HG03442 (cell line): ENCODE data around the gene XXYLT1.

Experiments used
- ATAC-seq: cut with Tn5 transposase; IDR thresholded peaks from one replicate; pipeline ENCODE4 v1.9.1; 2021; ENCODE audit warnings: mild to moderate bottlenecking, moderate library complexity; ENCODE audit not compliant: unreplicated experiment

XXYLT1 gene

DNA sequence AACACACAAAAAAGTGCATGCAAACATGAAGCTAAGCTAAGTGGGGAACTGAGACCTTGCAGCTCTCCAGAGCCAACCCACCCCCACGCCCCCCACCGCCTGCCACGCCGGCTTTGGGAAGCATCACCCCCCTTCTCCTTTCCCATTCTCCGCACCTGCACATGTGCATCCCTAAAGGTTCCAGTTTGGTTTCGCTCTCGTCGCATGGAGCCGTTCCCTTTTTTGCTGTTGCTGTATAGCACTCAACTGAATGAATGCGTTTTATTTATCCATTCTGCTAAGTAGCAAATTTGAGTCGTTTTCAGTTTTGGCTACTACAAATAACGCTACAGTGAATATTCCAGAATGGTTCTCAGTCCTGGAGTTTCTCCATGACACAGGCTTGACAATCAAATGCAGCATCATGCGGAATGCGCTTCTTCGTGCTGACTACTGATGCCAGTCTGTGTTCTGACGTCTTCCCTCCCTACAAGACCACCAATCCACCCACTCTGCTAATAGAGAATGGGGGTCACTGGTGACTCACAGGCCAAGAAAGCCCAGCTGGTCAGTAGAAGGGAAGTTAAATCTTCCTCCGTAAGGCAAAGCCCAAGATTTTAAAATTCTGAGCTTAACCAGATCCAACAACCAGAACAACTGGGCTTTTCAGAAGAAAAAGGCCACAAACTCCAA is 115.3 kb downstream of the XXYLT1 start:
- ATAC-seq, result no peak

DNA sequence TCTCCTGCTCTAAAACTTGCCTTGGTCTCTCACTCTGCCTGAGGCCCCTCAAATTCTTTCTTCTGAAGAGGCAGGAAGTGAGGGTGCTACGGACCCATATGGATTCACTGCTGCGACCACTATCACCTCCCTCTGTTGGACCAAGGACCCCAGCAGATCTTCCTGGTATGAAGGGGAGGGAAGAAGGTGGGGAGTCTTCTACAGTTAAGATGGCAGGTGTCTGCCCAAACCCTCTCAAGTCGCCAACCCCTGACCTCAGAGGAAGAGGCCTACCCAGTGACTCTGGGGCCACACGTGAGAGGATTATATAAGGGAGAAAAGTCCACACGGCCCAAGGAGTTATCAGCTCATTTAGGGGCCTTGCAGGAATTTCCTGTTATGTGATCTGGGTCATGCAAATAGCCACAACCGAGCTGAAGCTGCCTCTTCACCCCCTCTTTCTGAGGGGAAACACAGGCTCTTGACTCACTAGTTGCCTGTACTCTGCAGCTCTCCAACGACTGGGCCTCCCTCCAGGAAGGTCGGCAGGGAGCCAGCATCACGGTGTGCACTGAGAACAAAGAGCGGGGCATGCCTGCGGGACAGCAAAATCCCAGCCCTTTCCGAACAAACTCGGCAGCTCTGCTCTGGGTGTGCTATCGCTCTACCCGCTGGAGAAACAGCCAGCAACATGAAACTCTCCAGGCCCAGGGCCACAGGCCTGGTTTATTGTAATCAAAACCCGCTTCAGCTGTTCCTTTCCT is 116.0 kb downstream of the XXYLT1 start:
- ATAC-seq, result peak; percentile 57

DNA sequence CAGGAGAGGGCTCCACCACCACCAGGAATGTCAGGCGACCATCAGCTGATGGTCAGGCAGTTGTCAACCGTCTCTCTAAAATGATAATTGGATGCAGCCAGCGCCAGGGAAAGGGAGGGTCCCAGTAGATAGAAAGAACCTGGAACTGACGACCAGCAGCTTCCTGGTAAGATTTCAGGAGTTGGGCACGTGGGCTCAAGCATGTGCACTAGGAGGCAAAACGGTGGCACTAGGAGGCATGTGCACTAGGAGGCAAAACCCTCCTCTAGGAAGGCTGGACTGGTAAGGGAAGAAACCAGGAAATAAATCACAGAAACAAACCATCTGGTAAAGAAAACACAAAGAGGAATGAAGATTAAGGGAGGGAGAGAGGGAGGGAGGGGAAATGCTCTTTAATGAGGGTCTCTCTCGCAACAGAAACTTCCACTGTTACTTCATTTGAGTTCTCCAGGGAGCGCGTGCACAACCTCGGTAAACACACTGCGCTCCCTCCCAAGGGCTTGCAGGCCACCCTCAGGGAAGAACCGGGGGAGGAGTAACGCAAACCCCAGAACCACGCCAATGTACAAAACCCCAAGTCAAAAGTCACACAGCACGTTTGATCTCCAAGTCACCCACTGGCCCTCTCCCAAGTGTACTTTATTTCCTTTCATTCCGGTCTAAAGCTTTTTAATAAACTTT is 116.7 kb downstream of the XXYLT1 start:
- ATAC-seq, result no peak

DNA sequence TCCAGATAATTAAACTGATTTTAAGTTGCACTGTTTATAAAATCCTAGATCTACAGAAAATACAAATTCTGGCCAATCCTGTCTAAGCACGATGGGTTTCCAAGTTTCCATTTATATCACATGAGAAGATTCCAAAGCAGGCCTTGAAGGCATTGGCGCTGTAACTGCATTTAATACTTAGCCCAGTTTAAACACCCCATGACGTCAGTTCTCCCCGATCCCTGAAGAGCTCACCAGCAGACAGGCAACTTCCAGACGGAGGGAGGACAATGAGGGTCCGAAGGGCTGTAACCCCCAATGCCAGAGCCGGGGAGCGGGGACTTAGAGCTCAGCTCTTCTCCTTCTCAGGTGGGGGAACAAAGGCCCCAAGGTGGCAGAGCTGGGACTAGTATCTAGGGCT is 117.3 kb downstream of the XXYLT1 start:
- no peak for ATAC-seq

DNA sequence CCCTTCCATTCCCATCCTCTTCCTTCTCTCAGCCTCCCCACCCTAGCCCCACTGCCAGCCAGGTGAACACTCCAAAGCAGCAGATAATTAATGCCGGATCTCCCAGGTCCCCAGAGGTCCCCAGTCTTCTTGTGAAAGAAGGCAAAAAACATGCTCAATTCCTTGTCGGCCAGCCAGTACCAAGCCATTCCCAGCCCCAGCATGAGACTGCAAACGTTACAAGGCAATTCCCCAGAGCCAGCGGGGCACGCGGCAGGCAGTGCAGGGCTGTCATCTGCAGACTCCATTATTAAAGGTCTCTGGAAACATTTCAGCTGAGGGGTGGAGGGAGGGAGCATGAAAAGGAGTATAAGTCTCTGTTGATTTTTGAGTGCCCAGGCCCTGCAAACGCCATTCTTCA is 117.8 kb downstream of the XXYLT1 start:
- no peak for ATAC-seq

DNA sequence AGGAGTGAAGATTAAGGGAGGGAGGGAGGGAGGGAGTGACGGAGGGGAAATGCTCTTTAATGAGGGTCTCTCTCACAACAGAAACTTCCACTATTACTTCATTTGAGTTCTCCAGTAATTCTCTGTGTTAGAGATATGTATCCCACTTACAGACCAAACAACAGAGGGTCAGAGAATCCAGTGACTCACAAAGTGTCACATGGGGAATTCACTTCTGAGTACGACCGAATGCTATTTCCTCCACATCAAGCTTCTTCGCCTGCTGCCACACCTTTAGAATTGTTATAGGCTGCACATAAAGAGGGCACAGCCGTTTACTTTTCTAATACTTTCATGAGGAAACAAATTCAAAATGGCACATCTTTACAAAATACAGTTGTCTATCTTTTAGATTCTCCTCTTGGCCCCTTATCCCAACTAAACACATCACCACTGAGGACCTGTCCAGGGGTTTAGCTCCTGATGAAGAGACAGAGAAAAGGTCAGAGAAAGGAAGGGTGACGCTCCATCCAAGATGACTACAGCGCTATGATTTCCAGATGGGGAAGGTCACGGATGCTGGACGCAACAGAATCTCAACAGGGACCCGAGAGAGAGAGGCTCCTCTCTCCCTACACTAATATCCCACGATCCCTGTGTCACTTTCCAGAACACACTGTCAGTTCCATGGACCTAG is 119.0 kb downstream of the XXYLT1 start:
- no peak for ATAC-seq

DNA sequence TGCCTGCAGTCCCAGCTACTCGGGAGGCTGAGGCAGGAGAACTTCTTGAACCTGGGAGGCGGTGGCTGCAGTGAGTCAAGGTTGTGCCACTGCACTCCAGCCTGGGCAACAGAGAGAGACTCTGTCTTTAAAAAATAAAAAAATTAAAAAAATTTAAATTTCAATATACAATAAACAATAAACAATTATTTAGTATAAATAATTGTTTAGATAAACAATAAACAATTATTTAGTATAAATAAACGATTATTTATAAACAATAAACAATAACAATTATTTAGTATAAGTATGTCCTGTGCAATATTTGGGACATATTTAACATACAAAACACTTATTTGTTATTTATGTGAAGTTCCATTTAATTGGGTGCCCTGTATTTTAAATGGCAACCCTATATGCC is 119.6 kb downstream of the XXYLT1 start:
- no peak for ATAC-seq

DNA sequence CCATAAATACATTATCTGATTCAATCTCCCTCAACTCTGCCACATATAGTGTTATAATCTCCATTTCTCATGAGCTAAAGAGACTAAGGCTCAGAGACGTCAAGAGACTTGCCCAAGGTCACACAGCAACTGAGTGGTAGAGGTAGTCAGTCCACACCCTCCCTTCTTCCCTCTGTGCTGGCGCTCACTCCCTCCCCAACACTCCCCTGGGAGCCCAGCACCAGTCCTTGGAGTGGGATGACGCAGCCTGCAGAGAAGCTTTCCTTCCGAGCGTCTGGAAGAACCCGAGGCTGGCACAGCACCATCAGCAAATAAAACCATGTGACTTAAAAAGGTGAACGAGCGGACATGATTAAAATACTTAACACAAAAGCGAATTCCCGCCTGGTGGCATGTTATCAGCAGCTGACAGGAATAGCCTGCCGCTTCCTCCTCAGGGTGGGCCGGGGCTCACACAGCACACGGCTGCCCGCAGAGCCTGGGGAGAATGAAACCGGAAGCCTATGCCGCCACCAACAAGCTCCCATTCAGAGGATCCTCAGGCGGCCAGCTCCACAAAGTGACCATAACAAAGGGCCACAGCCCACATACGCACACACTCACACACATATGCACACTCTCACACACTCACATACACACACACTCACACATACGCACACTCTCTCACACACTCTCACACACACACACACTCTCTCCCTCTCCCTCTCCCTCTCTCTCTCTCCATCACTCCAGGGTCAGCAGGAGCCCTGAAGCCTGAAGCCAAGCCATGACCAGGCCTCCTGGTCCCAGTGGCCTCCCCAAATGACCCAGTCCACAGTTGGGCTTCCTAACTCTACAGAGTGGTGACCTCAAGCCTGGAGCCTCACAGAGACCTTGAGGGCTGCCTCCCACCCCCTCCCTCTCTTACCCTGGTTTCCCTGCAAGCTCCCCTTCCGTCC is 120.5 kb downstream of the XXYLT1 start:
- ATAC-seq, result no peak

DNA sequence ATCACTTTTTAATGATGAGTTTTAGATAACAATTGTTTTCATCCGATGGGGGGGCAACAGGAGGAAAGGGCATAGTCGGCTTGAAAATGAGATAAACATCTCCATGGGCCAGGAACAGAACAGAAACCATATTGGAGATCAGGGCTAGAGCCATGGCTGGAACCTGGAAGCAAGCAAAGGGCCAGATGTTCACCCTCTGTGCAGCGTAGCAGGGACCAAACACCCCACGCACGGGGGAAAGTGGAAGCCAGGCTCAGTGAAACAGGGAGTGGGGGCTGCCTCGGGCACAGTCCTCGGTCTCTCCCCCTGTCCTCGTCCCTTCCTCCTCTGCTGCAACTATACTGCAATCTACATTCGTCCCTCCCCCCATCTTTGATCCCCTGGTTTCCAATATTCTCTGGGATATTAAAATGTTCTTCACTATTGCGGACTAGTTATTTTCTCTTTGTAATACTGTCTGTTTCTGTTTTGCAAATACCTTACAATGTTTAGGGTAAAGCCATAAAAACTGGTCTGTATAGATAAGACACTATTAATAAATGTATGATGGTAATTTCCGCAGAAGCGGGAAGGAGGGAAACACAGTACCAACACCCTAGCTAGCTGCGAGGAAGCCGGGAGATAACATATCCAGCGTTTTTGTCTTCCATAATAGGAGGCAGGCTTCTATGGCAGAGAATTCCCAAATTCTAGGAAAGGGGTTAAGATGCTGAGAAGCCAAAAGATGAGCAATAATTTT is 121.5 kb downstream of the XXYLT1 start:
- ATAC-seq, result no peak

DNA sequence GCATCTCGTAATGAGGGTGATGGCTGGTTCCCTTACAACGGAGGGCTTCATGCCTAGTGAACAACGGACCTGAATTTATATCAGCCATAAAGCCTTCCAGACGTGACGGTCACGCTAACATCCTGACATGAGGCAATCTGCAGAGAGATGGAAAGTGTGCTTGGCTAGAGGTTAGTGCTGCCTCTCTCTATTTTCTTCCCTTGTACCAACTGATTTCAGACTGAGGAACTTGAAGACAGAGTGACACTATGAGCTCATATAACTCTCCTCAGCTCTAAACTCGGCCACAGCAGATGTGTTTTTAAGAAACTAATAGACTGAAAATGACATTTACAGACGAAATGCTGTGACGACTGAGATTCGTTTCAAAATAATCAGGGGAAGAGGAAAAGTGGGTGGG is 122.4 kb downstream of the XXYLT1 start:
- no peak for ATAC-seq

DNA sequence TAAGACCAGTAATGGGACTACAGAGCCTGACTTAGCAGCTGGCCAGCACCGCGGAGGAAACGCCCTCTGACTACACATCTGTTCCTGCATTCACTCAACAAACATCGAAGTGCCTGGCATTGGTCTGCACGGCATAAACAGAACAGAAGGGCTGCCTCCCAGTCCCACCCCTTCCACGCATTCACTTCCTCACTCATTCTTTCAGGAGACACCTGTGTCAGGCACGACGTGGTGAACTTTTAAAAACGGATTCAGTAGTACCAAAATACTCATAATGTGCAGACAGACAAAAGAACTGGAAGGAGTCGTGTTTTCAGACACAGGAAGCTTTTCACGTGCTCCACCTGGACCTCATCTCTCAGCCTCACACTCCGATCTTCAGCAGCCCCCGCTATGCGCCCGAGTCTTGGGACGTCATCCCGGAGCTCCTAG is 123.3 kb downstream of the XXYLT1 start:
- peak; percentile 85 for ATAC-seq

DNA sequence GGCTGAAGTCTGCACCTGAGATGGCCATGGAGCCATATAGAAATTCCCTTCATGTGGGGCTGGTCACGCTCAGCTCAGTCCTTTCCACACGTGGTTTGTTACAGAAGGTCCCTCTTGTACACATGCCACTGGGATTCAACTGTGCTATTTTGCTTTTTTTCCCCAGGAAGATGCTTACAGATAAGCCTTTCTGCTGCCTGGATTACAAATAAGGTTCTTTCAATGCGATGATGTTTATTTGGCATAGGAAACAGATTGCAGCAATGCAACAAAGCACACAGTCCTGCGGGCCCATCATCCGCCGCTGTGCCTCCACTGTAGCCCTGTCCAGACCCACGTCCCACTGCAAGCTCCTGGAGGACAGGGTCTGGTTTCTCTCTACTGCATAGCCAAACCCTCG is 124.8 kb downstream of the XXYLT1 start:
- ATAC-seq, result no peak

DNA sequence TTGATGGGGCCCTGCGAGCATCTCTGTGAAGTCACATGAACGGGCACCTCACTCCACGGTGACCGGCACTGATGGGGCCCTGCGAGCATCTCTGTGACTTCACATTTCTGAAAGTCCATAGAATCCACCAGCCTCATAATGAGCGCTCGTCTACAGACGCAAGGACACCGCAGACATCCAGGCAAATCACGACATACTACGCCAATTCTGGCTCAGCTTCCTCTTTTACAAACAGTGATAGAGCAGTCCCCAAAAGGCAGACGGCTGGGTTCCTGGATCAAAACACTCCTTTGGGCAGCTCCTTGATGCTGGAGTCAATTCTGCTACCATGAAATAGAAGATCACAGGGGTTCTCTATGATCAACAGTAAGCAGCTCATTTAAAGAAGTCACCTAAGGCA is 125.4 kb downstream of the XXYLT1 start:
- ATAC-seq, result no peak

DNA sequence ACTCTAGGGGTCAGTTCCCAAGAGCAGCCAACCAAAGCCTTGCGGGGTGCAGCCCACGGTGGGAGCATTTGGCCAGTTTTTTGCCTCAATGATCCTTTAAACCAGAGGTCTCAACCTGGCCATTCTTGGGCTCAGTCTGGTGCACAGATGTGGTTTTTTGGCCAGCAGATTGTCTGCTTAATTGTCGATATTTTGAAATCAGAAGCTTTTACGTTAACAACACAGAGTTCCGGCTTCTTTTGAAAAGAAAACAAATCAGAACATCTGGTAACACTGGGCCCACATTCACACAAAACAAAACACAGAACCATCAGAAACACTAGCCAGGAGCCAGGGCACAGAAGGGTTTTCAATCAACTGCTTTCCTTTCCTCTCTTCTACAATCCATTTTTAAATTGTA is 127.7 kb downstream of the XXYLT1 start:
- ATAC-seq, result no peak

DNA sequence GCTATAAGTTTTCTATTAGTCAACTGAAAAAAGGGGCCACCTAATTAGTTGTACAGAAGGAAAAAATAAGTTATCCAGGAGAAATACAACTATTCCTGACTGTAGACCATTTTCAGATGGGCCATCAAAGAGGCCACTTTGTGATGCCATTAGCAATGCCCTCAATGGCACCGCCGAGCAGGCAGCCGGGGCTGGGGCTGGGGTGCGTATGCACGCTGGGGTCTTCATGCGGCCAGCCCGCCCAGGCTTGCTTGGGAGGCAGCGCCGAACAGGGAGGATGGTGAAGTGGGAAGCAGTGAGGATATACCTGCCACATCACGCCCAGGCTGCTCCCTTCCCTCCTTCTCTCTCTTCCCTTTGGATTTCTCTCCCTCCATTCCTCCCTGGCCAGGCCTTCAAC is 128.4 kb downstream of the XXYLT1 start:
- ATAC-seq, result no peak

DNA sequence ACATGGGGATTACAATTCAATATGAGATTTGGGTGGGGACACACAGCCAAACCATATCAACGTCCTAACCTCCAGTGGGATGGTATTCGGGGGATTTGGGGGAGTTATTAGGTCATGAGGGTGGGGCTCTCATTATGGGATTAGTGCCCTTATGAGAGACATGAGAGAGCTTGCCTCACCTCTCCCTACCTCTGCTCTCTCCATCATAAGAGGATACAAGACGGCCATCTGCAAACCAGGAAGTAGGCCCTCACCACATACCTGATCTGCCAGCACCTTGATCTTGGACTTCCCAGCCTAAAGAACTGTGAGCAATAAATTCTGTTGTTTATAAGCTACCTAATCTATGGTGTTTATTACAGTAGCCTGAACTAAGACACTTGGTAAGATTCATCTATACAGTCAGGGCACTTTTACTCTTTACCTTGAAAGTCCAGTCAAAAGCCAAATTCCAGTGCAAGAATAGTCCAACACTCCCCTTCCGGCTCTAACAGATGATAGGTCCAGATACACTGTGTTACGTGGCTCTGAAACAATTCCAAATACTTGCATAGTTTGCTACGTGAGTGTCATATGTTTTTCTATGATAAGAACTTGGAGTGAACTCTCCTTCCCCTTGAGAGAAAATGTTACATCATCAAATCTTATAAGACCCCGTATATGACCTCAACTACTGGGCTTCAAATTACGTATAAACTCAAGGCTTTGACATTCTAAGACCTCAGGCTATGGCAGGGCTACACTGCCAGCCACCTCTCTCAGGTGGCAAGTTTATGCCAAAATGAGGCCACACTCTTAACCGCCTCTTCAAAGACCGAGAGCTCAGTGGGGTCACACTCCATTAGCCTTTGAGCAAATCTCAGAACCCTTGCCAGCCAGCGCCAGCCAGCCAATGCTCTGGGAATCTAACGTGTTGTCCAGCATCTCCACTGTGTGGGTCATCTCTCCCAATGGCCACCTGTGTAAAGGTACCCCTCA is 129.9 kb downstream of the XXYLT1 start:
- ATAC-seq, result no peak

DNA sequence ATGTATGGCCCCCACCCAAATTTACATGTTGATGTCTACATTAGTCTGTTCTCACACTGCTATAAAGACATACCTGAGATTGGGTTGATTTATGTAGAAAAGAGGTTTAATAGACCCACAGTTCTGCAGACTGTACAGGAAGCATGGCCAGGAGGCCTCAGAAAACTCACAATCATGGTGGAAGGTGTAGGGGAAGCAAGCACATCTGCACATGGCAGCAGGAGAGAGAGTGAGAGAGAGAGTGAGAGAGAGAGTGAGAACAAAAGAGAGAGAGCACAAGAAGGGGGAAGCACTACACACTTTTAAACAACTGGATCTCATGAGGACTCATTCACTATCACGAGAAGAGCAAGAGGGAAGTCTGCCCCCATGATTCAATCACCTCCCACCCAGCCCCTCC is 130.5 kb downstream of the XXYLT1 start:
- ATAC-seq, result no peak

DNA sequence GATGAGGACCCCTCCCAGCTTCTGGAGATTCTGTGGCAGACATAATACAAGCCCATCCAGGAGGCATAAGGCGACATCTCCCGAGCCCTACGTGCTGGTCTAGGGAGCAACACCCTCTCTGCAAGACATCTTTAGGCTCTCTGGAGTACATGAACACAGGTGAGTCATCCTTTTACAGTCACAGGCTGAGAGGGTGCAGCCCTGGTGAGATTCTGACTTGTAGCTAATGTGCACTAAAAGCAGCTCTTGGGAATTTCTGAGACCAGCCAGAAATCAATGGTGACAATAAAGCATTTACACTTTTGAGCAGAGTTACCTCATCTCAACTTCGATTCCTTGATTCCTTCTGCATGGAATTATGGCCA is 131.1 kb downstream of the XXYLT1 start:
- no peak for ATAC-seq
